Measurements from ENCODE around the gene SLC46A1.

Gene SLC46A1

GRCh38 chr17:28402844-28403243 is 3.2 kb downstream of the SLC46A1 start:
- no peak for DNase-seq (ENCODE audit: extremely low read depth, low read depth)
- TF ChIP-seq CTCF (IDR thresholded peaks at IDR 0.05; ENCODE audit: low read depth, low read length): no peak

DNA sequence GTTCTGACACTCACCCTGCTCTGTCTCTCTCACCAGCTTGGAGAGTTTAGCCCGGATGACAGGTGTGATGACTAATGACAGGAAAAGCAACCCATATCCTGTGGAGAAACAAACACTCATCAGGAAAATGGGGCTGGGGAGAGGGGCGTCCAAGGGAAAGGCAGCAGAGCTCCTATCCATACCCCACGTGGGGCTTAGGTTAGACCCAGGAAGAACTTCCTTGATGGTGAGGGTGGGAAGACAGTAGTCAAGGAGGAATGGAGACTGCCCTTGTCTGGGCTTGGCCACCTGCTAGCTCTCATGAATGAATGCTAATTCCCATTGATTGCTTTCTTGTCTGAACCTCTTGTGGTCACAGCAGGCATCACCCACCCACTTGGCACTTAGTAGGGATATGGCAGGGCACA is 3.8 kb downstream of the SLC46A1 start:
- DNase-seq (ENCODE audit: extremely low read depth, low read depth): no peak
- TF ChIP-seq CTCF (IDR thresholded peaks at IDR 0.05; ENCODE audit: low read depth, low read length): no peak

- no peak for DNase-seq (ENCODE audit: extremely low read depth, low read depth)
- TF ChIP-seq CTCF (IDR thresholded peaks at IDR 0.05; ENCODE audit: low read depth, low read length): no peak
These were observed 6.2 kb downstream of the SLC46A1 start for GRCh38 chr17:28399808-28400207.

- no peak for DNase-seq (ENCODE audit: extremely low read depth, low read depth)
- TF ChIP-seq CTCF (IDR thresholded peaks at IDR 0.05; ENCODE audit: low read depth, low read length): no peak
These were observed 7.6 kb downstream of the SLC46A1 start for GRCh38 chr17:28398280-28398981.

DNA sequence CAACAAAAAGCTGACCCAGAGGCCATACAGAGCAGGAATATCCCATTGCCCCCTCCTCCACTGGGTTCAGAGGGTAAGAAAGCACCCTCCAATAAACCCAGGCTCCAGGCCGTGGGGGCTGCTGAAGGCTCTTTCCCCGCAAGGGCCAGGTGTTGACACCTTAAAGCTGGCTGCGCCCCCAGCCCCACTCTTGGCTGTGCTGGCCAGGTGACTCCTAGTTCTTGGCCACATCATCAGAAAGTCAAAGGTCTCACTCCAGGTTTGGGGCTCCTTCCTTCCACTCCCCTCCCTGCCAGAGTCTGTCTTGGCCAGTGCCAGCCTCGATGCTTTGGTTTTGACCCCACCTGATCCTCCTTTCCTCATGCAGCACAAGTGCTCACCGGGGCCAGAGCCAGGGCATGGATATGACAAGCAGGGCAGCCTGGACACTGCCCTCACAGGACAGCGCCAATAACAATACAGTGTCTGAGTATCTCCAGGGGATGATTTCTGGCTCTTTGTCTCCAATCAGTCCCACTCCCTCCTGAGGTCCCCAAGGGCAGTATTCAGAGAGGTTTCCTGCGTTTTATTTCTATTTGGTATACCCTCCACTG is 8.2 kb downstream of the SLC46A1 start:
- no peak for TF ChIP-seq CTCF (IDR thresholded peaks at IDR 0.05; ENCODE audit: low read depth, low read length)
- DNase-seq (ENCODE audit: extremely low read depth, low read depth): no peak

DNA sequence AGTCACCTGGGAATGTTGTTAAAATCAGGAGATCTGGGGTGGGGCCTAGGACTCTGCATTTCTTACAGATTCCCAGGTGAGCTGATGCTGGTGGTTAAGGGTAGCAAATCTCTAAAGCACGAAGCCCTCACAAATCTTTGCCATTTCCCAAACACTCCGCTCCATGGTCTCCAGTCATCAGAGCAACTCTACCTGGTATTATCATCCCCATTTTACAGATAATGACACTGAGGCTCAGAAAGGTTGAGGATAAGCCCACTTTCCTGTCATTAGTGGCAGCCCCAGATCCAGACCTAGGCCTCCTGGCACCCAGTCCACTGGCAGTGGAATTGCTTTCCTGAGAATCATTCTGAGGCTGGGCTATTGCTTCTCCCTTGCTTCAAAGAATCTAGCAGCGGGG is 8.7 kb downstream of the SLC46A1 start:
- DNase-seq (ENCODE audit: extremely low read depth, low read depth): no peak
- TF ChIP-seq CTCF (IDR thresholded peaks at IDR 0.05; ENCODE audit: low read depth, low read length): no peak

GRCh38 chr17:28396635-28397239 is 9.3 kb downstream of the SLC46A1 start:
- no peak for TF ChIP-seq CTCF (IDR thresholded peaks at IDR 0.05; ENCODE audit: low read depth, low read length)
- no peak for DNase-seq (ENCODE audit: extremely low read depth, low read depth)

All from AG09319 (cell line).